Stimulated activated CD4-positive, alpha-beta T cell treated with anti-CD3 and anti-CD28 coated beads, Interleukin-4, amount 100 ng/mL, for 24 hours (primary cell): Measurements from ENCODE around the gene ESRRA.

Source experiments
- DNase-seq: peaks from one replicate; pipeline ENCODE4 v3.0.0-alpha.2; 2020

The ESRRA gene

GRCh38 chr11:64352995-64353714, 47.8 kb downstream of the ESRRA start:
- no peak for DNase-seq

GRCh38 chr11:64353715-64354506, 48.6 kb downstream of the ESRRA start:
- no peak for DNase-seq

- DNase-seq, result no peak
These were observed 50.0 kb downstream of the ESRRA start for GRCh38 chr11:64355078-64355940.

DNA sequence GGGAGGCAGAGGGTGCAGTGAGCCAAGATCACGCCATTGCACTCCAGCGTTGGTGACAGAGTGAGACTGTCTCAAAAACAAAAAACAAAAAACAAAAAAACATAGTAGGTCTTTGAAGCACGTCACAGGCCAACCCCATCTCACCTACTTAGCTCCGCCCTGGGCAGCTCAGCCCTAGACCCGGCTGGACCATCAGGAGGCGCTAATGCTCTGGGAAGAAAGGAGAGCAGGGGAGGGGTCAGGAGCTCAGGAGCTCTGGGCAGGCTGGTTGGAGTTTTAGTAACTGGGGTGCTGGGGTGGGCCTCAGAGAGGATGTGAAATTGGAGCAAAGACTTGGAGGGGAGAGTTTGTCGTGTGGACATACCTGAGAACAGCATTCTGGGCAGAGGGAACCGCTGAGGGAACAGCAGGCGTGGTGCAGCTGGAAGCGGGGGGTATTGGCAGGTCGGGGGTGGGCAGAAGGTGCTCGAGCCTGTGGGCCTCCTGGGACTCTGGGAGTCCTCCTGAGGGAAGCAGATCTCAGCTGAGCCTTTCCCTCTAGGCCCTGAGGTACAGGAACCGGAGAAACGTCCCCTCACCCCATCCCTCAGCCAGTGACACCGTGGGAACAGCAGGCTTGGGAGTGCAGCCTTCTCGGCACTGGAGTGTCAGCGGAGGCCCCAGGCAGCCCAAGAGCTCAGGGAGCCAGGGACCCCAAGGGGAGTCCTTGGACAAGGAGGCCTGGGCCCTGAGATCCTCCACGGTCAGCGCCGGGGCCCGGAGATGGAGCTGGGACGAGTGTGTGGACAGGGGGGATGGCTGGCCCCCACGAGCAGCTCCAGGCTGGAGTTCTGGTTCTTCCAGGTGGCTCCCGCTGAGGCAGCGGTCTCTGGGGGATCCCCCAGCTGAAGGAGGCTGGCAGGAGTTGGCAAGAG, 51.4 kb downstream of the ESRRA start:
- peak; percentile 33 for DNase-seq

DNA sequence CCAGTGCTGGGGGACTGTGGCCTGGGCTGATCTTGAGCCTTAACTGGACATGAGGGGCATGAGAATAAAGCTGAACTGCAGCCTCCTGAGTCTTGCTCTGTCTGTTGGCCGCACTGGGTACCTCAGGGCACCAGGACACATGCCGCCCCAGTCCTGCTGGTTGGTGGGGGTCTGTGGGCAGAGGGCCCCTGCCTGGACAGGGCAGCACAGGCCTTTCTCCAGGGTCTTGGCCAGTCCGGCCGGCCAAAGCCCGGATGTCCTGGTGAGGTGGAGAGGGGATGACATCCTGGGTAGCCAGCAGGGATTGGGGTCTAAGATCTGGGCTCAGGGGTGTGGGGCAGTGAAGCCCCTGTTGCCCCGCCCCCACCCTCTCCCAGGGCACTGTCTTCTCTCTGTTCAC, 52.1 kb downstream of the ESRRA start:
- no peak for DNase-seq

DNA sequence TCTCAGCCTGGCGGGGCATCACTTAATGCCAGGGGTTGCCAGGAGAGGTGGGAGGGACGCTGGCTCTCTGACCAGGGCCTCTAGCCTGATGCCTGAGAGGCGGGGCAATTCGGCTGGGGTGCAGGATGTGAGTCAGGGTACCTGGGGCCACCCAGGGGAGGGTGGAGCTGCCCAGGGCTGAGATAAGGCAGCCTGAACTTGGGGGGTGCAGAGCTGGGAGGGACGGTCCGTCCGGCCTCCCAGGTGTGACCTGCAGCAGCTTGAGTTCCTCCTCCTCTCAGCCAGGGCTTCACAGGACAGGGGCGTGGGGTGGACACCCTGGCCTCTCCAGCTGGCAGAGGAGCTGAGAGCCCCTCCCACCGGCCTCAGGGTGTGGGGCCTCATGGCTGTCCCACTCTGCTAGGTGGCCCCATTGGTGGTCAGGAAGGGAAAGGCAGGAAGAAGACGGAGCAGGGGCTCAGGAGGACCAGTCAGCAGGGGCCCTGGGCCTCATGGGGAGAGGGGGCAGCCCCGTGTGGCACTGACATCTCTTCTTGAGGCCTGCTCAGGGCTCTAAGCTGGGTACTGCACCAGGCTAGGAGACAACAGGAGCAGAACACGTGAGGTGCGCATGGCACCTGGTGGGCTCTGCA, 52.7 kb downstream of the ESRRA start:
- peak; percentile 39 for DNase-seq

DNA sequence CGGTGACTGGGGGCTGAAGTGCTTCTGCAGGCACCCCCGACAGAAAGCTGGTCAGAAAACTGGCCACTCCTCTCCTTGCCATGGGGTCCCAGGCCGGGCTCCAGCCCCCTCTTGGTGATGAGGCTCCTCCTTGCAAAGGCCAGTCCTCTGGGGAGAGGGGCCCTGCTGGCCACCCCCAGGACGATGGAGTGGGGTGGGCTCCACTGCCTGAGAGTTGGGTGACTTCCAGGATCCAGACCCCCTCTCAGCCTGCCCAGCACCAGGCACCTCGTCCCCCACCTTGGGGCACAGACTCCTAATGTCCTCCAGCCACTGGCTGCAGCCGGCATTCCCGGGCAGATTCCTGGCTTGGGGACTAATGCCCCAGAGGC, 53.2 kb downstream of the ESRRA start:
- DNase-seq, result no peak

DNA sequence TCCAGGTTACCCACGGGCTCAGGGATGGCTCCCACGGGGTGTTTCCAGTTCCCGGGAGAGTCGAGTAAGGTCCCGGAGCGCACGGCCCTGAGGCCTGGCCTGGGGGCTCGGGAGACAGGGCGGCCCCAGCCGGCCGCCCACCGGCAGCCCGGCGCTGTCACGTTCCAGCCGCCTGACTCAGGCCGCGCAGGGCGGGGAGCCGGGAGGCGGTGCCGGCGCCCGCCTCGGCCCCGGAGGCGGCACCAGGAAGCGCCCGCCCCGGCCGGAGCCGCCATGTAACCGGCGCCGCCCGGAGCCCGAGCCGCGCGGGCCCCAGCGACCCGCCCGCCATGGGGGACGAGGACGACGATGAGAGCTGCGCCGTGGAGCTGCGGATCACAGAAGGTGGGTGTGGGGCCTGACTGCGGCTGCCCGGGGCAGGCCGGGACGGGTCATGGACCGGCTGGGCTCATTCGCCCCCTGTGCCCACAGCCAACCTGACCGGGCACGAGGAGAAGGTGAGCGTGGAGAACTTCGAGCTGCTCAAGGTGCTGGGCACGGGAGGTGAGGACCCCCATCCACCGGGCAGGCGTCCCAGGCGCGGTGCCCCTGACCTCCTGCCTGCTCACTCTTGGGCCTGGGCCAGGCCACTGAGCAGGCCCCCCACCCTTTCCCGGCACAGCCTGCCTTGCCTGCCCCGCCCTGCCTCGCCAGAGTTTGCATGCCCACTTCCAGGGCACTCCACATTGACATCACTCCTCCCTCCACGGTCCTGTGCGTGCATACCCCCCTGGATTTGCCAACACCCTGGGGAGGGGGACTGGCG, 53.8 kb downstream of the ESRRA start, which contains the start of gene RPS6KA4:
RPS6KA4 (plus strand) TSS at position 256 of the 805 bp plus-strand sequence; CDS start at position 330, 74 bp downstream.
- DNase-seq, result peak; percentile 56

GRCh38 chr11:64359712-64360445, 54.6 kb downstream of the ESRRA start:
- DNase-seq, result no peak

GRCh38 chr11:64360448-64360921, 55.2 kb downstream of the ESRRA start:
- no peak for DNase-seq

- no peak for DNase-seq
These were observed 56.3 kb downstream of the ESRRA start for GRCh38 chr11:64361659-64362058.

DNA sequence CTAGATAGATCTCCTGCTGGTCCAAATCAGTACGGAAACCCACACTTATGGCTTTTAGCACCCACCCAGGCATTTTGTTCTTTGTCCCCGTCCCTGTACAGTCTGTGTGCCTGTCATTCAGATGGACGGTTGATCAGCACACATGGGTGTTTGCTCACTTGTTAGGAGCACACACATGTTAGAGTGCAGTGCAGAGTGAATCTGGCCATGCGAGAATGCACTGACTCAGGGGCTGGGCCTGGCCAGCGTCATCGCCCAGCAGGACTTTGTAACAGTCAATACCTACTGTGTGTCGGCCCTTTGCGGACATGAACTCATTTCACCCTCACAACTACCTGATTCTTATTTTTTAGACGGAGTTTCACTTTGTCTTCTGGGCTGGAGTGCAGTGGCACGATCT, 57.0 kb downstream of the ESRRA start:
- no peak for DNase-seq

GRCh38 chr11:64364435-64364834, 59.1 kb downstream of the ESRRA start:
- DNase-seq, result no peak

DNA sequence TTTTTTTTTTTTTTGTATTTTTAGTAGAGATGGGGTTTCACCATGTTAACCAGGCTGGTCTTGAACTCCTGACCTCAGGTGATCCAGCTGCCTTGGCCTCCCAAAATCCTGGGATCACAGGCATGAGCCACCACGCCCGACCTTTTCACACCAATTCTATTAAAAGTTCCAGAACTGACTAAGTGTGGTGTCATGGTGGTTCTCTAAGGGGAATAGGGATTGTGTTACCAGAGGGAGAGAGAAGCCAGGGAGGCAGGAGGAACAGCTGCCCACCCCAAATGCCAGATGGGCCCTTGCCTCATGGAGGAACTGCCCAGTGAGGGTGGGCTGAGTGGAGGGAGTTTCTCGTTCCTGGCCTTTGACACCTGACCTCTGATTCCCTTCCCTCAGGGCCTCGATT, 59.6 kb downstream of the ESRRA start:
- DNase-seq, result no peak
